NT2/D1 (cell line): ENCODE data around the gene KIAA1614.
"Not testable (repeated sequence)": the region's sequence is repeated elsewhere in the genome, so short reads cannot be mapped to it uniquely, and the experiment has no call there.

Experiments used
- DNase-seq: peaks from one replicate; pipeline ENCODE4 v3.0.0-alpha.2; 2011; ENCODE audit warnings: low read depth, low spot score
- H3K27me3 ChIP-seq: 2 replicates; pipeline ENCODE4 v1.6.0; 2011; ENCODE audit warnings: mild to moderate bottlenecking; ENCODE audit not compliant: insufficient read length, insufficient read depth
- H3K36me3 ChIP-seq: 2 replicates; pipeline ENCODE4 v1.6.1; 2011; ENCODE audit warnings: mild to moderate bottlenecking, low read length, mixed read lengths; ENCODE audit not compliant: insufficient read depth, insufficient read length
- H3K4me1 ChIP-seq: 2 replicates; pipeline ENCODE4 v1.5.1; 2011; ENCODE audit not compliant: insufficient read depth, insufficient read length
- H3K4me3 ChIP-seq: 2 replicates; pipeline ENCODE4 v1.5.1; 2011; ENCODE audit warnings: low read depth; ENCODE audit not compliant: insufficient read length
- H3K9ac ChIP-seq: 2 replicates; pipeline ENCODE4 v1.6.0; 2011; ENCODE audit warnings: low read depth; ENCODE audit not compliant: insufficient read length
- H3K9me3 ChIP-seq: 2 replicates; pipeline ENCODE4 v1.5.1; 2011; ENCODE audit warnings: mild to moderate bottlenecking, low read length; ENCODE audit not compliant: insufficient read depth
- SUZ12 ChIP-seq: IDR thresholded peaks from 2 replicates; pipeline ENCODE4 v1.6.1; 2011; ENCODE audit not compliant: insufficient read length, insufficient read depth; ENCODE audit errors: extremely low read depth
- YY1 ChIP-seq: IDR thresholded peaks from 2 replicates; pipeline ENCODE4 v1.6.1; 2011; ENCODE audit not compliant: insufficient read length, insufficient read depth
- ZNF274 ChIP-seq: IDR thresholded peaks from 2 replicates; pipeline ENCODE4 v1.6.1; 2011; ENCODE audit warnings: mild to moderate bottlenecking, low read depth, low read length

The KIAA1614 gene

GRCh38 chr1:180962178-180962577 lies 49.5 kb downstream of the KIAA1614 start:
- Histone ChIP-seq H3K27me3 (no peaks in the 10 kb centered on the region), H3K4me3 (no peak overlapping the region), H3K4me1 (no peaks in the 10 kb centered on the region), H3K9me3 (peaks cover 13% of the 10 kb centered on the region; the same call in 1 of the 2 replicates), H3K36me3 (peaks cover 74% of the 10 kb centered on the region), H3K9ac (no peak overlapping the region)
- no peak for DNase-seq
- TF ChIP-seq YY1 (no peak), SUZ12 (no peak), ZNF274 (no peak)

- DNase-seq, result no peak
- H3K9me3 ChIP-seq, result peaks cover 13% of the 10 kb centered on the region; the same call in 1 of the 2 replicates
- no peak overlapping the region for H3K9ac ChIP-seq
- H3K4me1 ChIP-seq, result no peaks in the 10 kb centered on the region
- TF ChIP-seq YY1, result no peak
- TF ChIP-seq SUZ12, result no peak
- no peak for TF ChIP-seq ZNF274
- no peaks in the 10 kb centered on the region for H3K27me3 ChIP-seq
- no peak overlapping the region for H3K4me3 ChIP-seq
- peaks cover 63% of the 10 kb centered on the region for H3K36me3 ChIP-seq
These were observed 51.4 kb downstream of the KIAA1614 start for GRCh38 chr1:180964056-180964455.

GRCh38 chr1:180964595-180964994 lies 51.9 kb downstream of the KIAA1614 start:
- Histone ChIP-seq H3K36me3 (peaks cover 63% of the 10 kb centered on the region), H3K9me3 (peaks cover 13% of the 10 kb centered on the region; the same call in 1 of the 2 replicates), H3K4me1 (no peaks in the 10 kb centered on the region), H3K9ac (no peak overlapping the region), H3K4me3 (no peak overlapping the region), H3K27me3 (no peaks in the 10 kb centered on the region)
- no peak for DNase-seq
- no peak for TF ChIP-seq SUZ12
- no peak for TF ChIP-seq ZNF274
- TF ChIP-seq YY1, result no peak

- Histone ChIP-seq H3K9me3 (0 out of 2 replicates have a peak, but pooled peaks cover 2% of the 10 kb centered on the region), H3K4me3 (no peak overlapping the region), H3K27me3 (no peaks in the 10 kb centered on the region), H3K36me3 (peaks cover 65% of the 10 kb centered on the region), H3K9ac (no peak overlapping the region), H3K4me1 (no peaks in the 10 kb centered on the region)
- no peak for DNase-seq
- no peak for TF ChIP-seq YY1
- no peak for TF ChIP-seq ZNF274
- TF ChIP-seq SUZ12, result no peak
These were observed 53.6 kb downstream of the KIAA1614 start for GRCh38 chr1:180966312-180966711.

GRCh38 chr1:180966744-180967536 lies 54.2 kb downstream of the KIAA1614 start:
- TF ChIP-seq SUZ12 (no peak), YY1 (no peak), ZNF274 (no peak)
- no peaks in the 10 kb centered on the region for H3K9me3 ChIP-seq
- H3K4me1 ChIP-seq, result no peaks in the 10 kb centered on the region
- peaks cover 65% of the 10 kb centered on the region for H3K36me3 ChIP-seq
- H3K27me3 ChIP-seq, result no peaks in the 10 kb centered on the region
- DNase-seq, result no peak
- no peak overlapping the region for H3K4me3 ChIP-seq
- H3K9ac ChIP-seq, result no peak overlapping the region

- no peaks in the 10 kb centered on the region for H3K4me1 ChIP-seq
- no peak for TF ChIP-seq ZNF274
- TF ChIP-seq YY1, result no peak
- no peak for TF ChIP-seq SUZ12
- H3K36me3 ChIP-seq, result peaks cover 64% of the 10 kb centered on the region
- no peaks in the 10 kb centered on the region for H3K9me3 ChIP-seq
- no peaks in the 10 kb centered on the region for H3K27me3 ChIP-seq
- no peak overlapping the region for H3K4me3 ChIP-seq
- no peak for DNase-seq
- no peak overlapping the region for H3K9ac ChIP-seq
These were observed 54.9 kb downstream of the KIAA1614 start for GRCh38 chr1:180967558-180967957.

GRCh38 chr1:180968834-180969233 lies 56.1 kb downstream of the KIAA1614 start:
- not testable (repeated sequence) for H3K27me3 ChIP-seq, H3K9me3 ChIP-seq, H3K9ac ChIP-seq, DNase-seq, H3K4me3 ChIP-seq, H3K4me1 ChIP-seq
- H3K36me3 ChIP-seq, result peaks cover 73% of the 10 kb centered on the region
